PC-9 (cell line): Measurements from ENCODE around the gene FRMD4B. TPM values are rescaled to one million over a fixed set of nuclear protein-coding genes. Genes with fewer than 3 reads are reported as not detected.

ENCODE experiments used
- BruUV-seq: library from RNA; stranded (reverse); fragments of 400-500 nt; replicated peaks from 2 replicates; lab custom pipeline; 2021; lab: Mats Ljungman, UMichigan
- CTCF ChIA-PET: fragments of 300-600 bp; sonication (Branson Sonifier 250); formaldehyde crosslinking; loops from one replicate; lab custom pipeline; 2022; ENCODE audit warnings: antibody characterized with exemption; lab: Charles Lee
- POLR2A ChIA-PET: fragments of 300-600 bp; sonication (Branson Sonifier 250); formaldehyde crosslinking; loops from one replicate; lab custom pipeline; 2022; ENCODE audit warnings: antibody characterized with exemption; ENCODE audit not compliant: unreplicated experiment; lab: Charles Lee
- DNase-seq, 2 experiments: peaks; one replicate each; pipeline versions ENCODE4 v3.0.0 to v3.0.0-alpha.2; 2015 to 2022; ENCODE audit warnings: mixed read lengths in 1 of 2
- H2AFZ ChIP-seq: fragments of 200-600 bp; sonication (generic); 2 replicates; pipeline ENCODE4 v1.8.1; 2017; ENCODE audit warnings: antibody characterized with exemption
- H3F3A ChIP-seq: fragments of 200-600 bp; sonication (generic); 2 replicates; pipeline ENCODE4 v1.8.1; 2017; ENCODE audit warnings: antibody characterized with exemption, mild to moderate bottlenecking, low read depth; ENCODE audit not compliant: insufficient read depth
- H3K27ac ChIP-seq: fragments of 200-600 bp; sonication (generic); 2 replicates; pipeline ENCODE4 v1.6.1; 2016; ENCODE audit warnings: mixed run types
- H3K27me3 ChIP-seq: fragments of 200-600 bp; sonication (generic); 2 replicates; pipeline ENCODE4 v1.6.1; 2016; ENCODE audit warnings: low read depth, mixed run types; ENCODE audit not compliant: insufficient read depth
- H3K36me3 ChIP-seq: fragments of 200-600 bp; sonication (generic); 2 replicates; pipeline ENCODE4 v1.6.1; 2016; ENCODE audit warnings: low read depth, mixed run types
- H3K4me1 ChIP-seq: fragments of 200-600 bp; sonication (generic); replicated peaks from 2 replicates; pipeline ENCODE4 v1.6.1; 2016; ENCODE audit warnings: mixed run types; ENCODE audit not compliant: insufficient read depth
- H3K4me2 ChIP-seq: fragments of 200-600 bp; sonication (generic); 2 replicates; pipeline ENCODE4 v1.6.1; 2017; ENCODE audit warnings: mixed run types
- H3K4me3 ChIP-seq: fragments of 200-600 bp; sonication (generic); 2 replicates; pipeline ENCODE4 v1.6.1; 2016; ENCODE audit warnings: mixed run types
- H3K79me2 ChIP-seq: fragments of 200-600 bp; sonication (generic); 2 replicates; pipeline ENCODE4 v1.6.1; 2017; ENCODE audit warnings: low read depth, mixed run types
- H3K9me2 ChIP-seq: fragments of 200-600 bp; sonication (generic); 2 replicates; pipeline ENCODE4 v1.8.1; 2017; ENCODE audit warnings: mild to moderate bottlenecking; ENCODE audit not compliant: insufficient read depth
- H3K9me3 ChIP-seq: fragments of 200-600 bp; sonication (generic); 2 replicates; pipeline ENCODE4 v1.8.1; 2016; ENCODE audit warnings: low read depth; ENCODE audit not compliant: insufficient read depth
- H4K20me1 ChIP-seq: fragments of 200-600 bp; sonication (generic); 2 replicates; pipeline ENCODE4 v1.8.1; 2017; ENCODE audit not compliant: insufficient read depth
- CTCF ChIP-seq: fragments of 200-600 bp; sonication (generic); conservative IDR thresholded peaks from 2 replicates; pipeline ENCODE4 v1.6.1; 2017; ENCODE audit warnings: mixed run types, antibody characterized with exemption, mild to moderate bottlenecking, moderate library complexity
- EZH2 ChIP-seq: fragments of 200-600 bp; sonication (generic); IDR thresholded peaks from 2 replicates; pipeline ENCODE4 v1.8.0; 2017; ENCODE audit warnings: antibody characterized with exemption, low read depth
- intact Hi-C: fragments of 100-400 bp; cut with micrococcal nuclease; formaldehyde crosslinking; loops from one replicate; pipeline ENCODE4 v1.10.0; 2022; ENCODE audit not compliant: unreplicated experiment
- total RNA-seq: library from RNA; stranded (reverse); gene quantifications from 2 replicates; pipeline ENCODE4 v1.2.3, GENCODE V29; 2021

Gene FRMD4B
- total RNA-seq, 1 experiment from 2014 or later: 10.2 TPM

- BruUV-seq: no TSS peak
Observed at GRCh38 chr3:69259125-69259524, 126.8 kb downstream of the FRMD4B start.

GRCh38 chr3:69255928-69256327 is 130.0 kb downstream of the FRMD4B start:
- H2AFZ ChIP-seq: no peak overlapping the region
- no peaks in the 10 kb centered on the region for H3K79me2 ChIP-seq
- no peaks in the 10 kb centered on the region for H3K9me3 ChIP-seq
- ChIA-PET POLR2A (no interaction called here), CTCF (no interaction called here)
- DNase-seq: no peak
- H3K4me1 ChIP-seq: no peaks in the 10 kb centered on the region
- no peaks in the 10 kb centered on the region for H3F3A ChIP-seq
- no peak overlapping the region for H3K4me2 ChIP-seq
- no peaks in the 10 kb centered on the region for H3K36me3 ChIP-seq
- BruUV-seq: no TSS peak
- H3K27me3 ChIP-seq: no peaks in the 10 kb centered on the region
- no peak overlapping the region for H3K4me3 ChIP-seq
- H3K9me2 ChIP-seq: no peaks in the 10 kb centered on the region
- no peaks in the 10 kb centered on the region for H4K20me1 ChIP-seq
- H3K27ac ChIP-seq: no peak overlapping the region
- TF ChIP-seq CTCF (no peak), EZH2 (no peak)
- intact Hi-C loops: no loop called here

More at GRCh38 chr3:69259125-69259524, 126.8 kb downstream of the FRMD4B start:
- DNase-seq: no peak
- H3K27me3 ChIP-seq: no peaks in the 10 kb centered on the region
- H3K9me2 ChIP-seq: no peaks in the 10 kb centered on the region
- H3K4me1 ChIP-seq: no peaks in the 10 kb centered on the region
- POLR2A ChIA-PET: no interaction called here
- H3K9me3 ChIP-seq: no peaks in the 10 kb centered on the region
- TF ChIP-seq CTCF (no peak), EZH2 (no peak)
- CTCF ChIA-PET: no interaction called here
- no peak overlapping the region for H3K4me3 ChIP-seq
- H4K20me1 ChIP-seq: no peaks in the 10 kb centered on the region
- H3K79me2 ChIP-seq: no peaks in the 10 kb centered on the region
- H3K4me2 ChIP-seq: no peak overlapping the region
- H2AFZ ChIP-seq: no peak overlapping the region
- H3K27ac ChIP-seq: no peak overlapping the region
- intact Hi-C loops: no loop called here
- no peaks in the 10 kb centered on the region for H3F3A ChIP-seq
- no peaks in the 10 kb centered on the region for H3K36me3 ChIP-seq

- Histone ChIP-seq H3F3A (no peaks in the 10 kb centered on the region), H2AFZ (no peak overlapping the region), H3K4me2 (no peak overlapping the region), H3K4me1 (no peaks in the 10 kb centered on the region), H3K79me2 (no peaks in the 10 kb centered on the region), H3K9me2 (no peaks in the 10 kb centered on the region), H3K36me3 (no peaks in the 10 kb centered on the region), H3K27ac (no peak overlapping the region), H3K27me3 (no peaks in the 10 kb centered on the region), H3K4me3 (no peak overlapping the region), H3K9me3 (no peaks in the 10 kb centered on the region), H4K20me1 (no peaks in the 10 kb centered on the region)
- no peak for TF ChIP-seq CTCF
- TF ChIP-seq EZH2: no peak
- CTCF ChIA-PET: no interaction called here
- intact Hi-C loops: no loop called here
- POLR2A ChIA-PET: no interaction called here
- no peak for DNase-seq
- no TSS peak for BruUV-seq
Observed at GRCh38 chr3:69254351-69254750, 131.5 kb downstream of the FRMD4B start.
